VCaP (cell line): ENCODE data around the gene NEDD4.
"Not testable (repeated sequence)": the region's sequence is repeated elsewhere in the genome, so short reads cannot be mapped to it uniquely, and the experiment has no call there.

Experiments
- H3K27ac ChIP-seq: fragments of 450-650 bp; 2 replicates; pipeline ENCODE4 v1.5.1; 2017
- TF ChIP-seq, protein P1 (sequence below): fragments of 450-650 bp; conservative IDR thresholded peaks from 2 replicates; pipeline ENCODE4 v1.5.1; 2017; ENCODE audit warnings: mild to moderate bottlenecking, moderate library complexity

The NEDD4 gene

DNA sequence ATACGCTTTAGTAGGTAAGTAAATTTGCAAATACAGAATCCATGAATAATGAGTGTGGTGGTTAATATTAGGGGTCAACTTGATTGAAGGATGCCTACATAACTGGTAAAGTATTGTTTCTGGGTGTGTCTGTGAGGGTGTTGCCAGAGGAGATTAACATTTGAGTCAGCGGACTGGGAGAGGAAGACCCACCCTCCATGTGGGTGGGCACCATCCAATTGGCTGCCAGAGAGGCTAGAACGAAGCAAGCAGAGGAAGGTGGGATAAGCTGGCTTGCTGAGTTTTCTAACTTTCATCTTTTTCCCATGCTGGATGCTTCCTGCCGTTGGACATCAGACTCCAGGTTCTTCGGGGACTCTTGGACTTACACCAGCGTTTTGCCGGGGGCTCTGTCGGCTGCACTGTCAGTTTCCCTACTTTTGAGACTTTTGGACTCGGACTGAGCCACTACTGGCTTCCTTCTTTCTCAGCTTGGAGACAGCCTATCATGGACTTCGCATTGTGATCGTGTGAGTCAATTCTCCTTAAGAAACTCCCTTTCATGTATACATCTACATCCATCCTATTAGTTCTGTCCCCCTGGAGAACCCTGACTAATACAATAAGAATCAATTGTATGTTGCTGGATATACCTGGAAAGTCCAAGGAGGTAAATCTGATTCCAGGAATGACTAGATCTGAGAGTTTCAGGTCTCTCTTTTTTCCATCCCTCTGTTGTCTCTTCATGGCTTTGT, 25.8 kb upstream of the NEDD4 start:
- no peak overlapping the region for H3K27ac ChIP-seq
- TF ChIP-seq, protein P1, sequence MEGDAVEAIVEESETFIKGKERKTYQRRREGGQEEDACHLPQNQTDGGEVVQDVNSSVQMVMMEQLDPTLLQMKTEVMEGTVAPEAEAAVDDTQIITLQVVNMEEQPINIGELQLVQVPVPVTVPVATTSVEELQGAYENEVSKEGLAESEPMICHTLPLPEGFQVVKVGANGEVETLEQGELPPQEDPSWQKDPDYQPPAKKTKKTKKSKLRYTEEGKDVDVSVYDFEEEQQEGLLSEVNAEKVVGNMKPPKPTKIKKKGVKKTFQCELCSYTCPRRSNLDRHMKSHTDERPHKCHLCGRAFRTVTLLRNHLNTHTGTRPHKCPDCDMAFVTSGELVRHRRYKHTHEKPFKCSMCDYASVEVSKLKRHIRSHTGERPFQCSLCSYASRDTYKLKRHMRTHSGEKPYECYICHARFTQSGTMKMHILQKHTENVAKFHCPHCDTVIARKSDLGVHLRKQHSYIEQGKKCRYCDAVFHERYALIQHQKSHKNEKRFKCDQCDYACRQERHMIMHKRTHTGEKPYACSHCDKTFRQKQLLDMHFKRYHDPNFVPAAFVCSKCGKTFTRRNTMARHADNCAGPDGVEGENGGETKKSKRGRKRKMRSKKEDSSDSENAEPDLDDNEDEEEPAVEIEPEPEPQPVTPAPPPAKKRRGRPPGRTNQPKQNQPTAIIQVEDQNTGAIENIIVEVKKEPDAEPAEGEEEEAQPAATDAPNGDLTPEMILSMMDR: no peak

DNA sequence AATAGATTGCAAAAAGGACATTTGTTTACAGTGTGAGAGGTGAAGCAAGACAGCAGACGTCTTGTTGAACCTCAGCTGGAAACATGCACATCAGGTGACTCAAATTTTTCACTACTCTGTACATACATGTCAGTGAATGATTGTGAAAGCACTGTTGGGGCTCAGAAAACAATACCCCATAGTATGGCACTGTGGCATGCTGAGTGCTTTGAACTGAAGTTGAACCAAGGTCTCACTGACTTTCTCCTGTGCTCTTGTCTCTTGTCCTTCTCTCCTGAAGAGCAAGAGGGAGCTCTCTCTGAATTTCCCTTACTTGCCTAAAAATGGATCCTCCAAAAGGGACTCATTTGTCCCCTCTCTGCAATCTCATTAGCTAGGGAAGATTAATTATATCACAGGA, 24.5 kb upstream of the NEDD4 start:
- no peak overlapping the region for H3K27ac ChIP-seq
- TF ChIP-seq, protein P1: no peak

DNA sequence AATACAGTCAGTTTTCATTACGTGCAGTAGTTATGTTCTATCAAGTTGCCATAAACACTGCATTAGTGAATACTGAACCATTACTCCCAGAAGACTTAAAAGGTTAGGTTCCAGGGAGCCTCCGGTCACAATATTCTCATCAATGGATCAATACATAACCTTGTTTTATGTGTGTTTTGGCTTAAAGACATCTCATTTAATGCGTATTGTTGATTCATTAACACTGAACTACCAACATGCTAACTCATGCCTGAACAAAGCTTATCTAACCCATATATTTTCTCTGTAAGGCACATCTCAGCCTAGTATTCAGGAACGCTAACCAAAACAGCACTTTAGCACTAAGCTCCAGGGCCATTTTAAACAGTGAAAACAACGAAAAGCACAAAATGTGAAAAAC, 24.1 kb upstream of the NEDD4 start:
- no peak overlapping the region for H3K27ac ChIP-seq
- TF ChIP-seq, protein P1: no peak

DNA sequence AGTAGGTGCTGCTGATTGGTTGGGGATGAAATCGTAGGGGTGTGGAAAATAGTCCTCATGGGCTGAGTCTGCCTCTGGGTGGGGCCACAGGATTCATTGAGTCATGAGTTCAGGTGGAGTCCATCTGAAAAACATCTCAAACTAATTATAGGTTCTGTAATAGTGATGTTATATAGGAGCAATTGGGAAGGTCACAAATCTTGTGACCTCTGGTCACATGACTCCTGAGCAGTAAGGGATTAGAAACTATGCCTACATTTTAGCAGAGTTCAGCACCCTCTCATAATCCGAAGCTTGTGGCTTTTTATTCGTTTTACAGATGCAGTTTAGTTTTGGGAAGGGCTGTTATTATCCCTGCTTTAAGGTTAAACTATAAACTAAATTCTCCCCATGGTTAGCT, 22.9 kb upstream of the NEDD4 start:
- no peak overlapping the region for H3K27ac ChIP-seq
- TF ChIP-seq, protein P1: no peak

DNA sequence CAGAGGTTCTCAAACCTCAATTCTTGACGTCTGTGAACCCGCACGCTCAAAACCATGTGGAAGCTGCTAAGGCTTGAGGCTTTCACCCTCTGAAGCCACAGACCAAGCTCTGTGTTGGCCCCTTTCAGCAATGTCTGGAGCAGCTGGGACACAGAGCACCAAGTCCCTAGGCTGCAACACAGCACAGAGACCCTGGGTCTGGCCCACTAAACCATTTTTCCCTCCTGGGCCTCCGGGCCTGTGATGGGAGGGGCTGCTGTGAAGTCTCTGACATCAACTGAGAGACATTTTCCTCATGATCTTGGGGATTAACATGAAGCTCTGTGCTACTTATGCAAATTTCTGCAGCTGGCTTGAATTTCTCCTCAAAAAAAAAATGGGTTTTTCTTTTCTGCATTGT, 21.3 kb upstream of the NEDD4 start:
- TF ChIP-seq, protein P1: no peak
- H3K27ac ChIP-seq: no peak overlapping the region

DNA sequence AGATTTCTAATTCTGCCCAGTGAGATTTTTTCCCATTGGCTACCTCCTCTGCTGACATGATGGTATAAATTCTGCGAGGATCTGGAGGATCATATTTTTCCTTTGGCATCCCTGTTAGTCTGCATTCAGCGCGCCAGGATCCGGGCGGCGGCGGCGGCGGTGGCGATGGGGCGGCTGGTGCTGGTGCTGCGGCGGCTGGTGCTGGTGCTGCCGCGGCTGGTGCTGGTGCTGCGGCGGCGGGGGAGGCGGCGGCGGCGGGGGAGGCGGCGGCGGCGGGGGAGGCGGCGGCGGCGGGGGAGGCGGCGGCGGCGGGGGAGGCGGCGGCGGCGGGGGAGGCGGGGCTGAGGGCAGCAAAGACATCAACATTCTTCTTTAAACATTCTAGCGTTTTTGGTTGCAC, 13.6 kb upstream of the NEDD4 start:
- not testable (repeated sequence) for H3K27ac ChIP-seq

DNA sequence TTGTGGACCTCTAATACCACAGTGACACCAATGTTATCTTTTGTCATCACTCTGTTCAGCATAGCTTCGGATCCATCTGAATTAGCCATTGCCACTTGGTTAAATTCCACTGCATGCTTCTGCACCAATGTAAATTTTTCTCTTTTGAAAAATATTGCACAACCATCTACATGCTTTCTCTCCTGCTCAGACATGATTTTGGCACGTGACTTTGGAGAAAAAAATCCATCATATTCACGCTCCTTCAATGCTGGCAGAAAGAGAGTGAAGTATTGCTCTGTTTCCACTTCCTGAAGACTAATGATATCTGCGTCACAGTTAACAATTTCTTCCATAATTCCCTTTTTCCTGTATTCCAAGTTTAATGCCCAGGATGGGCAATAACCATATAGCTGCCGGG, 13.0 kb upstream of the NEDD4 start:
- H3K27ac ChIP-seq: not testable (repeated sequence)

DNA sequence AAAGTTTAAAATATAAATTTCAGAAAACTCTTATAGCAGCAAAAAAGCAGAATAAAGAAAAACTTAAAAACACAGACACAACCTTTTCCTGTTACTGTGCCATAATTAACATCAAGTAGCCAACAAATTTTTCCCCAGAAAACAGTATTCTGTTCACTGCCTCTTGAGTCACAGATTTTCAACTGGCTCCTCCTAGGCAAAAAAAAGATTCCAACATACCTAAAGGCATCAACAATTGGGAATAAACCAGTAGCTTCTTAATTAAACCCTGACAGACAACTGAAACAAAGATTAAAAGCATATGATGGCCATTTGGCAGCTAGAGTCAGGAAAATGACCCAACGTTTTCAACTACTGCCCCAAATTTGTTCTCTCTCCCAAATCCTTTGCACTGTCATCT, 10.9 kb upstream of the NEDD4 start:
- not testable (repeated sequence) for H3K27ac ChIP-seq

DNA sequence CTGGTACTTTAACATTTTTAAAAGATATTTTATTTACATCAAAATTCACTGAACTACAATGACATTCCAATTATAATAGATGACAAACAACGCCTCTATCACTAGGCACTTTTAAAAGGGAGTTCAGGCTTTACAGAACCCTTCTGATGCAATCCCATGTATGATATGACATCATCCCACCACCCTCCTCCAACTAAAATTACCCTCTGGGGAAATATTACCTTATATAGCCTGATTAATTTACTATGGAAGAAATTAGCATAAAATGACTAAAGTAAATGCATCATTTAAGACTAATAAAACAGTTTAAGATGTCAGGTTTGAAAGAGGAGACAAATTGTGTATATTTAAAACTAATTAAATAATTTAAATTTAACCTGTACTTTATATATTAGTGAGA, 10.4 kb upstream of the NEDD4 start:
- H3K27ac ChIP-seq: not testable (repeated sequence)

DNA sequence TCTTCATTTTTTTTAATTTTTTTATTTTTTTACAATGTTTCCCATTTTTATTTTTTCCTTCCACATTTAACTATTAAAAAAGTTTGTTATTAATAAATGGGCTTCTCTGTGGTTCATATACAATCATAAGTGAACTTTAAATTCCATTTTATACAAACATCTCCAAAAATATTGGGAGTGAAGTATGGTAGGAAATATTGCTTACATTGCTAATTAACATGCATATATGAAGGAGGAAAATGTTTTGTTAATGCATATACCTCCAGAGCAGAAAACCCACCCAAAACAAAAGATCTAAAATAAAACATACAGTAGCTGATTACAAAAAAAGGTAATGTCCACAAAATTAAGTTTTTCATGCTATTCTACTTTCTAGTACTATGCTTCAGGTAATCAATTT, 9.9 kb upstream of the NEDD4 start:
- not testable (repeated sequence) for H3K27ac ChIP-seq
